DOHH2 (cell line): Measurements from ENCODE around the gene COLEC12.

Experiments
- EZH2phosphoT487 ChIP-seq: fragments of 200-600 bp; sonication (generic); IDR thresholded peaks from 2 replicates; pipeline ENCODE4 v1.6.1; 2017; ENCODE audit warnings: borderline replicate concordance, mild to moderate bottlenecking, antibody characterized with exemption, low read length, moderate library complexity, mixed read lengths
- TF ChIP-seq, protein P1 (sequence below): fragments of 200-600 bp; sonication (generic); IDR thresholded peaks from one replicate; pipeline ENCODE4 v1.5.1; 2014; ENCODE audit warnings: antibody characterized with exemption, mild to moderate bottlenecking, low read depth, low read length; ENCODE audit not compliant: poor library complexity, severe bottlenecking

DNA sequence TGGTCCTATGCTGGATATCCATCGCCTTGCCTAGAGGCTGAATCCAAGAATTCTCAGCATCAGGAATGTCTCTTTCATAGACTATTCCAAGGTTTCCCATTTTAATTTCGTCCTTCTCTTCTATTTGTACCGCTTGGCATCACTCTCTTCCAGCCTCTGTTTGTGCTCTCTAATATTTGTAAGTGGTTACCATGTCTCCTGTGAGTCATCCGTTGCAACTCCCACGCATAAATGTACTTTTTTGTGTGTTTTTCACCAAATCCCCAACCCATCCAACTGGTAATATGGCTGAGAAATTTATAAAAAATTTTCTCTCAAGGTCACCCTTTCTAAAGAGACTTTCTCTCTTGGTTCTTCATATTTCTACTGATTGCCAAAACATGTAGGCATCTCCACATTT is 21.8 kb downstream of the COLEC12 start:
- TF ChIP-seq, protein P1, sequence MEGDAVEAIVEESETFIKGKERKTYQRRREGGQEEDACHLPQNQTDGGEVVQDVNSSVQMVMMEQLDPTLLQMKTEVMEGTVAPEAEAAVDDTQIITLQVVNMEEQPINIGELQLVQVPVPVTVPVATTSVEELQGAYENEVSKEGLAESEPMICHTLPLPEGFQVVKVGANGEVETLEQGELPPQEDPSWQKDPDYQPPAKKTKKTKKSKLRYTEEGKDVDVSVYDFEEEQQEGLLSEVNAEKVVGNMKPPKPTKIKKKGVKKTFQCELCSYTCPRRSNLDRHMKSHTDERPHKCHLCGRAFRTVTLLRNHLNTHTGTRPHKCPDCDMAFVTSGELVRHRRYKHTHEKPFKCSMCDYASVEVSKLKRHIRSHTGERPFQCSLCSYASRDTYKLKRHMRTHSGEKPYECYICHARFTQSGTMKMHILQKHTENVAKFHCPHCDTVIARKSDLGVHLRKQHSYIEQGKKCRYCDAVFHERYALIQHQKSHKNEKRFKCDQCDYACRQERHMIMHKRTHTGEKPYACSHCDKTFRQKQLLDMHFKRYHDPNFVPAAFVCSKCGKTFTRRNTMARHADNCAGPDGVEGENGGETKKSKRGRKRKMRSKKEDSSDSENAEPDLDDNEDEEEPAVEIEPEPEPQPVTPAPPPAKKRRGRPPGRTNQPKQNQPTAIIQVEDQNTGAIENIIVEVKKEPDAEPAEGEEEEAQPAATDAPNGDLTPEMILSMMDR: no peak
- TF ChIP-seq EZH2phosphoT487: no peak
